H9 (cell line): ENCODE results near the gene VMAC. TPM values are rescaled to one million over a fixed set of nuclear protein-coding genes. Genes with fewer than 3 reads are reported as not detected.

Experiments
- DNase-seq: peaks from one replicate; pipeline ENCODE4 v3.0.0-alpha.2; 2017
- H2AFZ ChIP-seq: one replicate; pipeline ENCODE4 v1.6.1; 2013; ENCODE audit warnings: mild to moderate bottlenecking, low read length, control low read depth, moderate library complexity
- H2AK5ac ChIP-seq: 2 replicates; pipeline ENCODE4 v1.6.1; 2013; ENCODE audit warnings: low read length, control low read depth, mixed read lengths; ENCODE audit not compliant: insufficient read length
- H2BK120ac ChIP-seq: one replicate; pipeline ENCODE4 v1.6.1; 2013; ENCODE audit warnings: low read depth, mild to moderate bottlenecking, low read length, control low read depth, inconsistent platforms; ENCODE audit not compliant: poor library complexity, severe bottlenecking
- H2BK12ac ChIP-seq: 2 replicates; pipeline ENCODE4 v1.6.1; 2013; ENCODE audit warnings: low read length, control low read depth, mixed read lengths, low read depth; ENCODE audit not compliant: insufficient read length
- H2BK15ac ChIP-seq: 2 replicates; pipeline ENCODE4 v1.6.1; 2013; ENCODE audit warnings: low read depth, low read length, control low read depth
- H2BK20ac ChIP-seq: one replicate; pipeline ENCODE4 v1.6.1; 2013; ENCODE audit warnings: low read depth, mild to moderate bottlenecking, low read length, control low read depth, inconsistent platforms; ENCODE audit not compliant: poor library complexity, severe bottlenecking
- H2BK5ac ChIP-seq: 2 replicates; pipeline ENCODE4 v1.6.1; 2013; ENCODE audit warnings: low read length, control low read depth, mixed read lengths; ENCODE audit not compliant: insufficient read length
- H3K14ac ChIP-seq: 2 replicates; pipeline ENCODE4 v1.6.1; 2013; ENCODE audit warnings: low read length, control low read depth; ENCODE audit not compliant: insufficient read depth
- H3K18ac ChIP-seq: 2 replicates; pipeline ENCODE4 v1.6.1; 2013; ENCODE audit warnings: low read depth, mild to moderate bottlenecking, mixed read lengths, low read length, control low read depth; ENCODE audit not compliant: insufficient read length
- H3K23ac ChIP-seq: 2 replicates; pipeline ENCODE4 v1.6.1; 2013; ENCODE audit warnings: low read length, control low read depth, mixed read lengths, low read depth; ENCODE audit not compliant: insufficient read length
- H3K23me2 ChIP-seq: 2 replicates; pipeline ENCODE4 v1.6.1; 2013; ENCODE audit warnings: low read depth, mild to moderate bottlenecking, mixed read lengths, low read length, control low read depth; ENCODE audit not compliant: insufficient read length, poor library complexity, severe bottlenecking
- H3K27ac ChIP-seq: 2 replicates; pipeline ENCODE4 v1.5.1; 2013; ENCODE audit warnings: low read length, control low read depth, mixed read lengths, low read depth; ENCODE audit not compliant: insufficient read length
- H3K27me3 ChIP-seq: 2 replicates; pipeline ENCODE4 v1.6.1; 2013; ENCODE audit warnings: low read length, control low read depth, inconsistent platforms; ENCODE audit not compliant: insufficient read depth
- H3K4ac ChIP-seq: 2 replicates; pipeline ENCODE4 v1.6.1; 2013; ENCODE audit warnings: low read depth, mild to moderate bottlenecking, control low read depth, inconsistent platforms, low read length, moderate library complexity
- H3K4me1 ChIP-seq: 2 replicates; pipeline ENCODE4 v1.6.1; 2013; ENCODE audit warnings: low read length, control low read depth, inconsistent platforms; ENCODE audit not compliant: insufficient read depth
- H3K4me2 ChIP-seq: 2 replicates; pipeline ENCODE4 v1.6.1; 2013; ENCODE audit warnings: low read length, control low read depth, mixed read lengths; ENCODE audit not compliant: insufficient read length, insufficient read depth
- H3K56ac ChIP-seq: 2 replicates; pipeline ENCODE4 v1.6.1; 2013; ENCODE audit warnings: low read depth, mild to moderate bottlenecking, mixed read lengths, low read length, control low read depth; ENCODE audit not compliant: insufficient read length
- H3K79me1 ChIP-seq: 2 replicates; pipeline ENCODE4 v1.6.1; 2013; ENCODE audit warnings: low read depth, mild to moderate bottlenecking, moderate library complexity, low read length, control low read depth, inconsistent platforms; ENCODE audit not compliant: insufficient read depth, poor library complexity, severe bottlenecking
- H3K79me2 ChIP-seq: 2 replicates; pipeline ENCODE4 v1.6.1; 2013; ENCODE audit warnings: low read length, control low read depth, inconsistent platforms; ENCODE audit not compliant: insufficient read depth
- H3K9ac ChIP-seq: 2 replicates; pipeline ENCODE4 v1.6.1; 2013; ENCODE audit warnings: low read length, control low read depth, mixed read lengths; ENCODE audit not compliant: insufficient read length; ENCODE audit errors: extremely low read depth
- H3K9me3 ChIP-seq: one replicate; pipeline ENCODE4 v1.6.1; 2013; ENCODE audit warnings: low read depth, low read length, inconsistent platforms; ENCODE audit not compliant: control insufficient read depth
- H3T11ph ChIP-seq: one replicate; pipeline ENCODE4 v1.6.1; 2013; ENCODE audit warnings: mild to moderate bottlenecking, low read length, control low read depth, inconsistent platforms
- H4K20me1 ChIP-seq: one replicate; pipeline ENCODE4 v1.6.1; 2013; ENCODE audit not compliant: control insufficient read depth, insufficient read length, insufficient read depth
- H4K5ac ChIP-seq: 2 replicates; pipeline ENCODE4 v1.6.1; 2013; ENCODE audit warnings: low read depth, mild to moderate bottlenecking, mixed read lengths, low read length, control low read depth; ENCODE audit not compliant: insufficient read length
- H4K8ac ChIP-seq: replicated peaks from 2 replicates; pipeline ENCODE4 v1.6.1; 2013; ENCODE audit warnings: low read length, control low read depth, mixed read lengths, low read depth; ENCODE audit not compliant: insufficient read length
- H4K91ac ChIP-seq: 2 replicates; pipeline ENCODE4 v1.6.1; 2013; ENCODE audit warnings: low read depth, mild to moderate bottlenecking, moderate library complexity, mixed read lengths, low read length, control low read depth; ENCODE audit not compliant: insufficient read length
- H3K27ac Mint-ChIP-seq, 3 experiments: 2 replicates in 2 of 3; 3 replicates in 1 of 3; pipeline ENCODE4 v1.8.0; 2020 to 2021; ENCODE audit warnings: mixed read lengths in 3 of 3, mild to moderate bottlenecking in 1 of 3, moderate library complexity in 1 of 3
- H3K27me3 Mint-ChIP-seq: 2 replicates; pipeline ENCODE4 v1.8.0; 2021; ENCODE audit warnings: low read depth, mild to moderate bottlenecking, moderate library complexity, mixed read lengths
- H3K36me3 Mint-ChIP-seq, 3 experiments: 2 replicates in 2 of 3; 3 replicates in 1 of 3; pipeline ENCODE4 v1.8.0; 2020 to 2021; ENCODE audit warnings: low read depth in 3 of 3, mixed read lengths in 3 of 3; ENCODE audit not compliant: insufficient read depth in 1 of 3
- H3K4me1 Mint-ChIP-seq, 2 experiments: 2 replicates each; pipeline ENCODE4 v1.8.0; 2020; ENCODE audit warnings: mixed read lengths in 2 of 2
- H3K4me3 Mint-ChIP-seq, 2 experiments: 2 replicates in 1 of 2; 3 replicates in 1 of 2; pipeline ENCODE4 v1.8.0; 2020 to 2021; ENCODE audit warnings: mild to moderate bottlenecking in 2 of 2, mixed read lengths in 2 of 2, moderate library complexity in 1 of 2
- H3K9me3 Mint-ChIP-seq, 2 experiments: 2 replicates in 1 of 2; 3 replicates in 1 of 2; pipeline ENCODE4 v1.8.0; 2020; ENCODE audit warnings: mild to moderate bottlenecking in 2 of 2, mixed read lengths in 2 of 2, moderate library complexity in 1 of 2
- WGBS: extraction: QIAGEN DNeasy Blood & Tissue Kit; methylation state at CpG from one replicate; pipeline ENCODE4 v1.1.7; 2013; ENCODE audit warnings: missing lambda C conversion rate, low lambda C conversion rate, mixed read lengths; ENCODE audit not compliant: insufficient read length; ENCODE audit errors: extremely low coverage; 5-methylcytosine and 5-hydroxymethylcytosine counted together
- total RNA-seq: library from RNA; stranded (reverse); gene quantifications from 2 replicates; pipeline ENCODE4 v1.2.1, GENCODE V29; 2021
- TF ChIP-seq, protein P1 (sequence below): fragments of 200-600 bp; sonication (generic); conservative IDR thresholded peaks from 3 replicates; pipeline ENCODE4 v1.8.0; 2021; ENCODE audit warnings: antibody characterized with exemption, mild to moderate bottlenecking

Gene VMAC
- total RNA-seq, 1 experiment from 2014 or later, result 2.2 TPM

GRCh38 chr19:5953030-5953589, 48.4 kb downstream of the VMAC start:
- H2BK20ac ChIP-seq, result no peak overlapping the region
- peaks cover 3% of the 10 kb centered on the region for H3K79me1 ChIP-seq
- peak overlapping the region; percentile 9 for H3K4me2 ChIP-seq
- H3K4me1 Mint-ChIP-seq, result peaks cover 92 to 94% of the 10 kb centered on the region in 2 experiments
- H3K23ac ChIP-seq, result no peak overlapping the region
- H3K9me3 ChIP-seq, result no peaks in the 10 kb centered on the region
- H2BK12ac ChIP-seq, result no peak overlapping the region
- peak overlapping the region; percentile 22 to 85 (median 23); a peak in 6 of 7 replicates for H3K27ac Mint-ChIP-seq
- H3K14ac ChIP-seq, result no peak overlapping the region
- H3K4ac ChIP-seq, result no peak overlapping the region
- H4K5ac ChIP-seq, result no peak overlapping the region
- H3K36me3 Mint-ChIP-seq, result peaks cover 0 to 13% (median 4%) of the 10 kb centered on the region in 3 experiments; a peak in 6 of 7 replicates
- no peaks in the 10 kb centered on the region for H3K27me3 ChIP-seq
- H4K91ac ChIP-seq, result no peak overlapping the region
- H3K27ac ChIP-seq, result no peak overlapping the region
- H4K20me1 ChIP-seq, result no peaks in the 10 kb centered on the region
- H3K4me1 ChIP-seq, result peaks cover 30% of the 10 kb centered on the region
- no peak overlapping the region for H3K56ac ChIP-seq
- H3K23me2 ChIP-seq, result no peaks in the 10 kb centered on the region
- no peak overlapping the region for H2BK120ac ChIP-seq
- TF ChIP-seq, protein P1, sequence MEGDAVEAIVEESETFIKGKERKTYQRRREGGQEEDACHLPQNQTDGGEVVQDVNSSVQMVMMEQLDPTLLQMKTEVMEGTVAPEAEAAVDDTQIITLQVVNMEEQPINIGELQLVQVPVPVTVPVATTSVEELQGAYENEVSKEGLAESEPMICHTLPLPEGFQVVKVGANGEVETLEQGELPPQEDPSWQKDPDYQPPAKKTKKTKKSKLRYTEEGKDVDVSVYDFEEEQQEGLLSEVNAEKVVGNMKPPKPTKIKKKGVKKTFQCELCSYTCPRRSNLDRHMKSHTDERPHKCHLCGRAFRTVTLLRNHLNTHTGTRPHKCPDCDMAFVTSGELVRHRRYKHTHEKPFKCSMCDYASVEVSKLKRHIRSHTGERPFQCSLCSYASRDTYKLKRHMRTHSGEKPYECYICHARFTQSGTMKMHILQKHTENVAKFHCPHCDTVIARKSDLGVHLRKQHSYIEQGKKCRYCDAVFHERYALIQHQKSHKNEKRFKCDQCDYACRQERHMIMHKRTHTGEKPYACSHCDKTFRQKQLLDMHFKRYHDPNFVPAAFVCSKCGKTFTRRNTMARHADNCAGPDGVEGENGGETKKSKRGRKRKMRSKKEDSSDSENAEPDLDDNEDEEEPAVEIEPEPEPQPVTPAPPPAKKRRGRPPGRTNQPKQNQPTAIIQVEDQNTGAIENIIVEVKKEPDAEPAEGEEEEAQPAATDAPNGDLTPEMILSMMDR, result no peak
- H2AFZ ChIP-seq, result no peak overlapping the region
- H3T11ph ChIP-seq, result no peak overlapping the region
- no peaks in the 10 kb centered on the region for H3K9me3 Mint-ChIP-seq
- H3K9ac ChIP-seq, result no peak overlapping the region
- H3K4me3 Mint-ChIP-seq, result peak overlapping the region in 1 of 2 experiments; percentile 66; a peak in 2 of 5 replicates
- H3K27me3 Mint-ChIP-seq, result peaks cover 1% of the 10 kb centered on the region; the same call in 1 of the 2 replicates
- peaks cover 11% of the 10 kb centered on the region; the same call in 1 of the 2 replicates for H3K79me2 ChIP-seq
- H2BK5ac ChIP-seq, result no peak overlapping the region
- H3K18ac ChIP-seq, result no peak overlapping the region
- H2BK15ac ChIP-seq, result no peak overlapping the region
- no peak overlapping the region for H4K8ac ChIP-seq
- WGBS, result no CpG with 5 or more reads among the region's 5 CpGs
- no peak for DNase-seq
- no peak overlapping the region for H2AK5ac ChIP-seq
